SH-SY5Y (cell line): ENCODE data around the gene MYBPC1.

ENCODE experiments used
- GATA2 ChIP-seq: IDR thresholded peaks from 2 replicates; pipeline ENCODE4 v1.6.1; 2011; ENCODE audit warnings: mild to moderate bottlenecking, low read depth, low read length
- GATA3 ChIP-seq: IDR thresholded peaks from 2 replicates; pipeline ENCODE4 v1.6.1; 2011; ENCODE audit warnings: low read depth, mild to moderate bottlenecking, low read length, moderate library complexity

The MYBPC1 gene

DNA sequence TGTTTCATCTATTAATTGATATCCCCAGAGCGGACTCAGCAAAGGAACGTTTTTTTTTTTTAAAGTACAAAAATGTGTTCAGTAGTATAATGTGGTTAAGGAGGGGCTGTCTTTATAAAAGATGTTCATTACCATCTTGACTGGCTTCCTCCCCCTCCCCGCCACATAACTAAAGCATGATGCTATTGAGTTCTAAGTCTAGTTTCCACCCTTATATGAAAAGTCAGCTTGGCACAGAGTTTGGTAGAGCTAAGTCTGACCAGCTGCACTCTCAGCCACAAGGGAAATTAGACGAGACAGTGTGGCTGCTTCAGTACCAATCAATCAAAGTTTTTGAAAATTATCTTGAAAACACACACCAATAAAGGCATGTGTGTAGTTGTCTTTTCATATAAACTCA, 1.9 kb upstream of the MYBPC1 start:
- no peak for TF ChIP-seq GATA3
- no peak for TF ChIP-seq GATA2

DNA sequence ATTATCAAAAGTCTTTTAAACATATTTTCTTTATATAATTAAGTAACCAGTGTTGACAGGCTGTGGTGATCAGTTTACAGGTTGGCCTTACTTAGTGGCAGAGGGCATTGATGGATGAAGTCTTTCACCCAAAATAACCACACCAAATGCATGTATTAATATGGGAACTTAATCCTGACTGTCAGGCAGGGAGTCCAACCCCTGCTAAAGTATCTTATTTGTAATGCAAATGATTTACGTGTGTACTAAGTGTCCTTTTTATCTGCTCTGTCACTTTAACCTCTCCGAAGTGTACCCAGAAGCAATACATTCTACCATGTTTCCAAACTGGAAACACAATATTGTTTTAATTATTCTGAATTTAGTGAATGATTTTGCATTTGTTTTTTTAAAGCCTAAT, 1.4 kb downstream of the MYBPC1 start:
- no peak for TF ChIP-seq GATA3
- TF ChIP-seq GATA2: no peak

DNA sequence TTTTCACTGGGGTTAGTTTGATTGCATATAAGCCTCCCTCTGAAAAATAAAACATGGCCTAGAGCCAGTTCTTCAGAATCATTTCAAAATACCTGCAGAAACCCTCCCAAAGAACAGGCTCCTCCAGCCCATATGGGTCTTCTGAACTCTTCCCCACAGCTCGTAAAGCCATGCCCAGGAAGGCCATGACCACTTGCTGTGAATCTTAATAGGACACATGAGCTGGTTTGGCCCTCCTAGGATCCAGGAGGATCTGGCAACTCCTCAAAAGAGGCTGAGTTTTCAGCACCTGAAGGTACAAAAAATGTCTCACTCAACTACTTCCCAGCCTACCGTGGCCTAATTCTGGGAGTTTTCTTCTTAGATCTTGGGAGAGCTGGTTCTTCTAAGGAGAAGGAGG, 2.4 kb downstream of the MYBPC1 start:
- no peak for TF ChIP-seq GATA3
- no peak for TF ChIP-seq GATA2

DNA sequence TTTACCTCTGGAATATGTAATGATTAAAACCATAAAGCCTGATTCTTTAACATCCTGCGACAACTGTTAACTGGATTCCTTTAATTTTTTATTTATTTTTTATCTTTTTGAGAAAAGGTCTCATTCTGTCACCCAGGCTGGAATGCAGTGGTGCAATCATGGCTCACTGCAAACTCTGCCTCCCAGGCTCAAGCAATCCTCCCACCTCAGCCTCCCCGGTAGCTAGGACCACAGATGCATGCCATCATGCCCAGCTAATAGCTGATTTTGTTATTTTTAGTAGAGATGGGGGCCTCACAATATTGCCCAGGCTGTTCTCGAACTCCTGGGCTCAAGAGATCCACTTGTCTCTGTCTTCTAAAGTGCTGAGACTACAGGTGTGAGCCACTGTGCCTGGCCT, 3.7 kb downstream of the MYBPC1 start:
- TF ChIP-seq GATA3 (no peak), GATA2 (no peak)

DNA sequence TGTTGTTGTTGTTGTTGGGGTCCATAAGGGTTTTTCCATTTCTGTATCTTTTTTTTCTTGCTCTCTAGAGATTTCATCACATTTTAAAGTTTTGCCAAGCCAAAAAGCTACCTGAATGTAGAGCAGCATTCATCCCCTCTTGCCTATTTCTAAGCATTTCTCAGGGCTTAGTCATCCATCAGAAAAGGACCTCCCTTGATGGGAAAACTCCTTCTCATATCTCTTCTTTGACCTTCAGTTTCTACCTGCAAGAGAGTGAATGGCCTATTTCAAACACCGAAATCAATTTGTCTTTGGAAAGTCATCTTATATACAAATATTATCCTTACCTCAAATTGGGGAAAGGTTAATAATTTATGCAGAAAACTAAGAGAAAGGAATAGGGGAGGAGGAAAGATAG, 4.5 kb downstream of the MYBPC1 start:
- TF ChIP-seq GATA2 (no peak), GATA3 (no peak)

DNA sequence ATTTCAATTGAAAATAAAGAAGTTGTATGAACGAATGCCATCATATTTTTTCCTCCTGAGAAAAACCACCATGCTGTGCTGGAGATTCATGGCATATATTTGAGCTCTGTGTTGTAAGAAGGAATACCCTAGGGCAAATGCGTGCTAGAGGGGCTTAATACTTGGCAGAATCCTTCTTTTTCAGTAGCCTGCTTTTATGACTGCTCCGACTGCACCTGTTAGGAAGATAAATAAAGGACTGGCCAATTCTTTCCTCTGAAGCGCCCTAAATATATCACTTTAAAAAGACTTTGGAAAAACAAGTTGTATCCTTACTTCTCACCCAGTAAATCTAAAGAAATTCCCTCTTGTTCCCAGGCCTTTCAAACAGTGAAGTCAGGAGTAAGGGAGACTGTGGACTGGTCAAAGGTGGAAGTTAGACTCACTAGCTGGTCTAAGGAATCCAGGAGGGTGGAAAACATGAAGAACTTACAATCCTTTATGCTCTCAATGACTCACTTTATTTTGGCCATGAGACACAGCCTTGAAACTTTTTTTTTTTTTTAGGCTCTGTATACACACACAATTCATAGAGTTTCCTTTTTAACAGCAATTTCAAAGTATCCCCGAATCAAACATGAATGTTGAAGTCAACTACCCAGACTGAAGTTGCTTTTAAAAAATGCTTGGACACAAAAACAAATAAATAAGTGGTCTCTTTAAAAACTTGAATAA, 5.2 kb downstream of the MYBPC1 start:
- TF ChIP-seq GATA2 (no peak), GATA3 (no peak)

DNA sequence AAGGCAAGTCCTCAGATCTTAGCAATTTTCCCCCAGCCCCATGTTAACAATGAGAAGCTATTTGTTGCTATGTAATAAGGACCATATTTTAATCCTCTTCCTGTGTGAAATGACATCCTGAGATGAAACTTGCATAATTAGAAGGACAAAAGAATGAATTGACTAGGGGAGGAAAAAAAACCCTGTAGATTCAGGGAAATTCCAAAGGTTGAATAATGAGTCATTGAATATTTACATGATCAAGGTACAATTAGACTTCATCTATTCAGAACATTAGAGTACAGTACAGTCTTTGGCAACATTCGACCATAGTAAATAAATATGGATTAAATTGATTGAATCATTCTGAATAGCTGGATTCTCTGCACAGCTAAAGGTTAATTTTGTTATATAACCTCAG, 9.4 kb downstream of the MYBPC1 start:
- no peak for TF ChIP-seq GATA3
- no peak for TF ChIP-seq GATA2

DNA sequence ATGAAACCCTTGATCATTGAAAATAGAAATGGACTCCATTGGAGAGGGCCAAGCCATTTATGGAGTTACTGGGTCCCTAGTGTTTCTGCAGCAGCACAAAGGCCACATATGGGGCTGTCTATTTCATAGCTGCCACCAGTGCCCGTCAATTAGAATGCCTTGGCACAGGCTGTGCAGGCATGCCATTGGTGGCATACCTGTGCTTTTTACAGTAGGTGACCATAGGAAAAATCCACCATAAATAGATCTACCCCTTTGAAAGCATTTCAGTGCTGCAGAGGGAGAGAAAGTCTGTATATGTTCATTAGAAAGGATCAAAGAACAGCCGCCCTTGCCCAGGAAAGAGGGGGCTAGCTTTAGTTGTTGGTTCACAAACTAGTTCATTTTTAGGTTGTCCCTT, 13.1 kb downstream of the MYBPC1 start:
- TF ChIP-seq GATA3 (no peak), GATA2 (no peak)

DNA sequence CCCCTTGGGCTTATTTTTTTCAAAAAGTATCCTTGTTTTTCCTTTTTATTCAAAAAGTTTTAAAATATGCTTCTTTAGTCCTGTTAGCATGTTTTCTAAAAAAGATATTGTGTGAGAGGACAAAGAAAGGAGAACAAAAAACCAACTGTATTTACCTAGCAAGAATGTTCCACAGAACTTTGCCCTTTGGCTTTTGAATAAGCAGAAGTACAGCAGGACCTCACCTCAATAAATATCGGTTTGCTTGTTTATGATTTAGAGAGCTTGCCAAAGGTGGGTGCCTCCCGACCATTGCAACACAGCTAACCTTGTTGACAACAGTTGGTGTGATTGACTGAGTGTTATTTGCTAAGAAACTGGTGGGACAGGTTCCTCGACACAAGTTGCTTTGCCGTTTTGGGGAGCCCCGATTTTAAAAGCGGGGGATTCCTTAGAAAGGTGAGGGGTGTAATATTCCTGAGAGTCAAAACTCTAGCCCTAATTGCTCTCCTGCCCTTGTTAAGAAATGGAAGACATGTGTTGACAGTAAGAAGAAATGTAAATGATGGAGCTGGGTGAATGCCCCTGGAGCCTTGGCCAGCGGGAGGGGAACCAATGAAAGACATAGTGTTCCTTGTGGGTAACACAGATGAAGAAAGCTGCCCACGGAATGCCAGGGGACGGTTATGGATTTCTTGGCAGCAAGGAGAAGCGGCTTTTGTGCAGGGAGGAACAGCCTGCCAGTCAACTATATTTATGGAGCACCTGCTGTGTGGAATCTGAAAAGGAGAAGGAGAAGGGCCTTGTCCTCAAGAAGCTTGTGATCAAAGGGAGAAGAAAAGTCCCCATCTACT, 13.7 kb downstream of the MYBPC1 start:
- TF ChIP-seq GATA2 (no peak), GATA3 (no peak)

DNA sequence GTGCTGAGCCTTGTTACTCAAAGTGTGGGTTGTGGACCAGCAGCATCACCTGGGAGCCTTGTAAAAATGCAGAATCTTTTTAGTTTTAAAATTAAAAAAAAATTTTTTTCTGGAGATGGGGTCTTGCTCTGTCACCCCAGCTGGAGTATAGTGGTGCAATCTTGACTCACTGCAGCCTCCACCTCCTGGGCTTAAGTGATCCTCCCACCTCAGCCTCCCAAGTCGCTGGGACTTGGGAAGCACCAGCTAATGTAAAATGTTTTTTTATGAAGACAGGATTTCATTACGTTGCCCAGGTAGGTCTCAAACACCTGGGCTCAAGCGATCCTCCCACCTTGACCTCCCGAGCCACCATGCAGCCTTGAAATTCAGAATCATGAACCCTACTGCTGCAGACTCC, 14.4 kb downstream of the MYBPC1 start:
- no peak for TF ChIP-seq GATA2
- no peak for TF ChIP-seq GATA3

DNA sequence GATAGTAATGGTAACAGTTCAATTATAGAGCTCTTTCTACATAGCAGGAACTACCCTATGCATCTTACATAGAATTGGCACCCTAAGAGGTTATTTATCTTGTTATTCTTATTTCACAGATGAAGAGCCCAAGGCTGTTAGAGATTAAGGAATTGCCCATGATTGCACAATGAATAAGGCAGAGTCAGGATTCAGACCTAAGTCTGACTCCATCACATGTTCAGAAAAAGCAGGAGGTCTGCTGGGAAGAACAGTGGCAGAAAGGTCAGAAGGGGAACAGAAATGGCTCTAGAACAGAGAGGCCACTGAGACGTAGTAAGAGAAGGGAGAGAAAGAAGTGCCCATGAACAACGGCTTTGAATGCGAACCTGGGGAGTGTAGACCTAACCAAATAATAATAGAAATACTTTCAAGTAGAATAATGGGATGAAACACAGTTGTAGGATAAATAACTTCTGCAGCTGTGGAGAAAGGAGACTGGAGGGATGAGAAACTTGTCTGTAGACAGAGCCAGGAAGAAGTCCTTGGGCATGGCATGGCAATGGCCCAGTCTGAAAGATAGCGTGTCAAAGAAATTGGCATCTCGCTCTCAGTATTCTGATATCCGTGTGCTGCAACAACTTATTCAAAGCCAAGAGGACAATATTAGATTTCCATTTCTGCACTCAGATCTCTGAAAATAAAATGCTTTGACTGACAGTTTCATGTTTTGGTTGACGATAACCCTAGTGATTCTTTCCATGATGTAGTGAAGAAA, 17.6 kb downstream of the MYBPC1 start:
- TF ChIP-seq GATA2 (no peak), GATA3 (no peak)

DNA sequence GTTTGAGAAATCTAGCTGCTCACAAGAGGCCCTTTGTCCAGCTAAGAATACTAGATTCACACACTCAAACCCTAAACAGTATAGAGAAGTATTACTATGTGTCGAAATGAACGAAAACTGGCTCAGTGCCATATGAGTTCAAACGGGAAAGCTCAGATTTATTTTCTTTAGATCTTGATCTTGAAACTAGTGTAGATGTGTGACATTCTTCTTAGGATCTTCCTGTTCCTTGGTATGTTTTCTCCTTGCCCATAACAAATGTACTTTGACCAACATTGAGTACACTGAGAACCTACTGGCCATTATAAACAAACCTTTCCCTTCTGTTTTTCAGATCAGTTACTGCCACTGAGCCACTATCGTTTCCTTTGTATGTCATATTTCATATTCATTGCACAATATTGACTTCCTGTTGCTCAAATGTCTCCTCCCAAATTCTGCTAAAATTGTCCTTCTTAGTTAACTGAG, 21.3 kb downstream of the MYBPC1 start:
- no peak for TF ChIP-seq GATA3
- no peak for TF ChIP-seq GATA2

DNA sequence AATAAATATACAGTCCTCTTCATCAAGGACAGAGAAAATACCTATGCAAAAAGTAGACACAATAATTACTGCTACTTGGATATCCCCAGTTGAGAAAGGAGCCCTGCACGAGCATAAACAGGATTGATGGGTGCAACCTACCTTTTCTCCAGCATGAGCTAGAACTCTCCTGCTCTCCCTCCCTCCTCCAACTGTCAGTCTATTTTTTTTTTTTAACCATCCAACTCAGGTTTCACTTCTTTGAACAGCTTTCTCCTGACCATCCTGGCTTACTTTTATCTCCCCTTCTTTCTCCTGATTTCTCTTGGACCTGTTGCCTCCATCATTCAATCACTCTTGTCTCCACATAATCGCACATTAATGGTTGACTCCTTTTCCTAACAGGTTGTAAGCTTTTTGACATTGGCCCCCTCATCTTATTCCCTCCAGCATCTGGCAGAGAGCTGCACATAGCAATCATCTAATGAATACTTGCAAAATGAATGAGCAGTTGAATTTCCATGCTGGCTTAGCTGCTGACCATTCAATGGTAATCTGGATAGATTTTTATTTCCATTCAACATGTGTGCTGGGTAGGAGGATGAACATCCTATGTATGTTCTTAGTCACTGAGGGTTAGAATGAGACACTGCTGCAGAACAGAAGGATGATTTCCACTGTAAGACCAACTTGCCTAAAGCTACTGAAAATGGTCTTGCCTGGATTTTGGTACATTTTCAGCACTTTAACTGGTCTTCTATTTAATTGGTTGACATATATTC, 24.4 kb downstream of the MYBPC1 start:
- no peak for TF ChIP-seq GATA2
- TF ChIP-seq GATA3: no peak

DNA sequence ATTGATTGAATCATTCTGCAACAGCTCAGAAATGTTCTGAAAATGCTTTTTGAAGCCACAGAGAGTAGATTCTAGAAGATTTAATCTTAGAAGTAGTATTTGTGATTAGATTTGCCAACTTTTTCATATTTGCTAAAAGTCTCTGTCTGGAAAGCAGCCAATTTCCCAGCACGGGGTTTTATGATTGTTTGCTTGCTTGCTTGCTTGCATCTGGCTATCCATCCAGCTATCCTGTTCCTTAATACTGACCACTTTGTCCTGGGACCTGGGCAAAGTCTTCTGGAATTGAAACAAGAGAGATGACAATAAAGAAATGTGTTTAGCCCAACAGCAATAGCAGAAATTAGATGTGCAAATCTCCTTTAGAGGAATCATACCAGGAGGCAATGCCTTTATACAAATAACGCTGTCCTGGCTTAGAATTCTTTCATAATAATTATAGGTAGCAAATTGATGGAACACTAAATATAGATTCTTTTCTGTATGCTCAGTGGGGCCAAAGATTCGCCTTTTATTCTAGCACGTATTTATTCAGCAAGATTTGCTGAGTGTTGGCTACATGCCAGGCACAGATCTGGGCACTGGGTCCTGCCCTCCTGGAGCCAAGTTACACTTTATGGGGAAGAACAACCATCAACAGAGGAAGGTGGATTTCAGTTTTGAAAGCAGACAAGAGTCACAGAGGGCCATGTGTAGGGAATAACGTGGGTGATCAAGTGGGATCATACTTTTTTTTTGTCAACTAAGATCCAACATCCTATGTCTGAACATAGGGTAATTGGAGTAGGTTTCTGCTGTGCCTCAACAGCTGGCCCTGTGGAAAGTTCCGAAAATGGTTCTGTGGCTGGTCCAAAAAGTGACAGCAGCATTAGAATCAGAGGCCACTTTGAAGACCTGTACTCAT, 25.3 kb downstream of the MYBPC1 start:
- TF ChIP-seq GATA3 (no peak), GATA2 (no peak)

DNA sequence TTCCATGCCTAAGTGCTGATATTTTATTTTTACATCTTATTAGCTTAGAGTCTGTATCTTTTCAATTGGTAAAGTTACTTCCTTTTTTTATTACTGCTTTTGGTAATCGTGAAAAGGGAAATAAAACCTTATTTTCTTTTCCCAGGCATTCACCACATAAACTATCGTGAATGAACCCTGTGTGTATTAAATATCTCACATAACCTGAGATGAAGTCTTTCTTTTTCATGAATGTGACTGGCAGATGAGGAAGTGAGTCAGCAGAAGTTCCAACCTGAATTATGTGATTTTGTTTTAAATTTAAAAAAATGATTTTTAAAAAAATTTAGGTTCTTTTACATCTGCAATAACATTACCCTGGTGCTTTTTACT, 26.0 kb downstream of the MYBPC1 start:
- TF ChIP-seq GATA2: no peak
- no peak for TF ChIP-seq GATA3
